ENCODE measurements around the gene ADGRG7.
"Not testable (repeated sequence)": the region's sequence is repeated elsewhere in the genome, so short reads cannot be mapped to it uniquely, and the experiment has no call there.

ADGRG7 gene

GRCh38 chr3:100609305-100609704 is at the start of gene ADGRG7:
TSS of gene ADGRG7 (plus strand) at chr3:100609601. CDS start at chr3:100609857, 256 bp downstream.
- DNase-seq (ENCODE audit: low read depth in 2 of 2), result no peak

- DNase-seq (ENCODE audit: low read depth in 2 of 2), result no peak
These were observed 49.0 kb upstream of the ADGRG7 start for GRCh38 chr3:100560426-100560825.

GRCh38 chr3:100561459-100562158 is 47.8 kb upstream of the ADGRG7 start:
- no peak for DNase-seq (ENCODE audit: low read depth in 2 of 2)

GRCh38 chr3:100562224-100562857 is 47.1 kb upstream of the ADGRG7 start:
- DNase-seq (ENCODE audit: low read depth in 2 of 2), result no peak

GRCh38 chr3:100563228-100563627 is 46.2 kb upstream of the ADGRG7 start:
- DNase-seq (ENCODE audit: low read depth in 2 of 2), result no peak

- no peak for DNase-seq (ENCODE audit: low read depth in 2 of 2)
These were observed 45.7 kb upstream of the ADGRG7 start for GRCh38 chr3:100563652-100564211.

GRCh38 chr3:100570811-100571210 is 38.6 kb upstream of the ADGRG7 start:
- no peak for DNase-seq (ENCODE audit: low read depth in 2 of 2)

- no peak for DNase-seq (ENCODE audit: low read depth in 2 of 2)
These were observed 34.9 kb upstream of the ADGRG7 start for GRCh38 chr3:100574536-100574935.

- no peak for DNase-seq (ENCODE audit: low read depth in 2 of 2)
These were observed 33.7 kb upstream of the ADGRG7 start for GRCh38 chr3:100575704-100576103.

- no peak for DNase-seq (ENCODE audit: low read depth in 2 of 2)
These were observed 31.9 kb upstream of the ADGRG7 start for GRCh38 chr3:100577382-100578008.

- no peak for DNase-seq (ENCODE audit: low read depth in 2 of 2)
These were observed 30.8 kb upstream of the ADGRG7 start for GRCh38 chr3:100578646-100579045.

- no peak for DNase-seq (ENCODE audit: low read depth in 2 of 2)
These were observed 29.3 kb upstream of the ADGRG7 start for GRCh38 chr3:100580147-100580546.

GRCh38 chr3:100581650-100582049 is 27.8 kb upstream of the ADGRG7 start:
- DNase-seq (ENCODE audit: low read depth in 2 of 2), result no peak

GRCh38 chr3:100582157-100582556 is 27.2 kb upstream of the ADGRG7 start:
- DNase-seq (ENCODE audit: low read depth in 2 of 2), result not testable (repeated sequence)

GRCh38 chr3:100584101-100584660 is 25.2 kb upstream of the ADGRG7 start:
- DNase-seq (ENCODE audit: low read depth in 2 of 2), result no peak

GRCh38 chr3:100586832-100587231 is 22.6 kb upstream of the ADGRG7 start:
- DNase-seq (ENCODE audit: low read depth in 2 of 2), result no peak

GRCh38 chr3:100588251-100588650 is 21.1 kb upstream of the ADGRG7 start:
- DNase-seq (ENCODE audit: low read depth in 2 of 2), result no peak

GRCh38 chr3:100590114-100590839 is 19.1 kb upstream of the ADGRG7 start:
- DNase-seq (ENCODE audit: low read depth in 2 of 2), result peak in 1 of 2 donors; percentile 26

- no peak for DNase-seq (ENCODE audit: low read depth in 2 of 2)
These were observed 18.6 kb upstream of the ADGRG7 start for GRCh38 chr3:100590840-100591147.

GRCh38 chr3:100591411-100591810 is 18.0 kb upstream of the ADGRG7 start:
- no peak for DNase-seq (ENCODE audit: low read depth in 2 of 2)

- DNase-seq (ENCODE audit: low read depth in 2 of 2), result no peak
These were observed 9.0 kb upstream of the ADGRG7 start for GRCh38 chr3:100600181-100601042.

All from stimulated activated CD4-positive, alpha-beta T cell treated with anti-CD3 and anti-CD28 coated beads, Interleukin-1b, Interleukin-23, amount 100 ng/mL, for 1 hour (primary cell).